Left cardiac atrium (tissue), 4 donors: ENCODE measurements around the gene NUMB. TPM values are rescaled to one million over a fixed set of nuclear protein-coding genes. Genes with fewer than 3 reads are reported as not detected.

ENCODE experiments used
- ATAC-seq, 2 donors: fragments of 200-7000 bp; cut with Tn5 transposase; one replicate each; pipeline ENCODE4 v1.9.1; 2020; ENCODE audit warnings: mild to moderate bottlenecking in 2 of 2, moderate library complexity in 2 of 2
- DNase-seq: peaks from one replicate; pipeline ENCODE4 v3.0.0-alpha.2; 2020
- intact Hi-C, 2 donors: fragments of 100-400 bp; cut with DNase I; formaldehyde crosslinking; loops; one replicate each; pipeline versions ENCODE4 v1.14.1 to v1.15.1; 2022 to 2023
- long read RNA-seq: library from polyadenylated mRNA; unstranded; transcript quantifications from one replicate; pipeline ENCODE4 v2.0.0, GENCODE V29; 2021
- total RNA-seq, 2 donors: library from RNA; stranded (reverse); fragmentation: NEBNext Ultra II Directional; extraction: Animal tissue kit (Norgen Biotek cat#: 25700); gene quantifications; one replicate each; pipeline ENCODE4 v1.2.1, GENCODE V29; 2021
- donor health status: DM: no; HTN: yes; CAD: no.
- donor health status: DM: no; HTN: yes; CAD: no; lungs with severe emphysema.
- donor health status: DM: yes; HTN: yes; CAD: no.
- donor health status: Dilated cardiomyopathy.

NUMB gene
- total RNA-seq, result 10 to 100 TPM; 40.8 to 53.1 TPM
- long read RNA-seq, transcript NUMB-211 (11 exons, 3,607 nt), result major isoform, 15 of 52 reads
- long read RNA-seq, transcript NUMB-215 (12 exons, 3,037 nt), result minor isoform, 7 of 52 reads
- long read RNA-seq, partial matches to known transcripts, result 2 of 52 reads
- long read RNA-seq, other reads (novel, unspliced or antisense), result 28 of 52 reads

- intact Hi-C loops, result no loop called here
- ATAC-seq, result peak; percentile 97 to 98
- peak; percentile 98 for DNase-seq
These were observed at the start of gene NUMB for GRCh38 chr14:73458183-73458976. NUMB (minus strand) TSS chr14:73458546; CDS start chr14:73355751, 102,795 bp downstream.

- DNase-seq (no peak), ATAC-seq (no peak)
- intact Hi-C loops, result no loop called here
These were observed 45.3 kb upstream of the NUMB start for GRCh38 chr14:73503648-73504047.

GRCh38 chr14:73502017-73502619 lies 43.8 kb upstream of the NUMB start:
- intact Hi-C loops, result no loop called here
- no peak for ATAC-seq
- DNase-seq, result no peak

GRCh38 chr14:73500360-73500759 lies 42.0 kb upstream of the NUMB start:
- ATAC-seq (no peak), DNase-seq (no peak)
- intact Hi-C loops, result no loop called here

GRCh38 chr14:73494593-73494992 lies 36.2 kb upstream of the NUMB start:
- DNase-seq, result no peak
- intact Hi-C loops, result no loop called here
- no peak for ATAC-seq

GRCh38 chr14:73492670-73493069 lies 34.3 kb upstream of the NUMB start:
- intact Hi-C loops, result no loop called here
- DNase-seq (no peak), ATAC-seq (no peak)

- DNase-seq, result no peak
- intact Hi-C loops, result no loop called here
- no peak for ATAC-seq
These were observed 33.8 kb upstream of the NUMB start for GRCh38 chr14:73492043-73492552.

- DNase-seq (peak; percentile 64), ATAC-seq (peak; percentile 67 to 74)
- intact Hi-C loops, result no loop called here
These were observed 33.1 kb upstream of the NUMB start for GRCh38 chr14:73491256-73492042.

GRCh38 chr14:73489481-73490175 lies 31.3 kb upstream of the NUMB start:
- no peak for ATAC-seq
- intact Hi-C loops, result no loop called here

GRCh38 chr14:73478684-73479083 lies 20.3 kb upstream of the NUMB start:
- intact Hi-C loops, result no loop called here
- no peak for DNase-seq
- no peak for ATAC-seq

More at GRCh38 chr14:73489481-73490175, 31.3 kb upstream of the NUMB start:
- no peak for DNase-seq

GRCh38 chr14:73477618-73478266 lies 19.4 kb upstream of the NUMB start:
- intact Hi-C loops, result no loop called here
- ATAC-seq, result peak in 1 of 2 donors; percentile 39
- DNase-seq, result no peak

GRCh38 chr14:73476451-73476931 lies 18.1 kb upstream of the NUMB start:
- peak in 1 of 2 donors; percentile 25 for ATAC-seq
- intact Hi-C loops, result no loop called here
- DNase-seq, result no peak

- intact Hi-C loops, result loop anchor here in 1 of 2 donors (5.0 kb wide), 1 partner anchor 178 kb away; no protein-coding TSS in a partner anchor
- no peak for ATAC-seq
- no peak for DNase-seq
These were observed 16.6 kb upstream of the NUMB start for GRCh38 chr14:73474952-73475351.

GRCh38 chr14:73472185-73473114 lies 14.1 kb upstream of the NUMB start:
- intact Hi-C loops, result loop anchor here (2.0 to 5.0 kb wide), 3 partner anchors 175 to 300 kb away; no protein-coding TSS in a partner anchor
- ATAC-seq, result peak; percentile 75 to 88
- DNase-seq, result no peak

GRCh38 chr14:73471582-73472184 lies 13.3 kb upstream of the NUMB start:
- no peak for DNase-seq
- intact Hi-C loops, result loop anchor here (2.0 to 5.0 kb wide), 3 partner anchors 174 to 299 kb away; no protein-coding TSS in a partner anchor
- ATAC-seq, result peak in 1 of 2 donors; percentile 35

GRCh38 chr14:73468828-73469375 lies 10.6 kb upstream of the NUMB start:
- intact Hi-C loops, result loop anchor here in 1 of 2 donors (10.0 kb wide), 1 partner anchor 294 kb away; no protein-coding TSS in a partner anchor

More at GRCh38 chr14:73468828-73469375, 10.6 kb upstream of the NUMB start:
- ATAC-seq, result no peak
- no peak for DNase-seq
